Lung (tissue), 12 donors: ENCODE data around the gene THUMPD3. TPM values are rescaled to one million over a fixed set of nuclear protein-coding genes. Genes with fewer than 3 reads are reported as not detected.

Experiments
- ATAC-seq: fragments of 200-7000 bp; cut with Tn5 transposase; one replicate; pipeline ENCODE4 v1.9.1; 2020; ENCODE audit warnings: moderate number of reproducible peaks; ENCODE audit not compliant: insufficient read depth, low FRiP score
- DNase-seq, 3 donors: peaks; one replicate each; pipeline ENCODE4 v3.0.0-alpha.2; 2013 to 2017
- H3K27ac ChIP-seq, 2 donors: one replicate each; pipeline ENCODE4 v1.5.1; 2013; ENCODE audit warnings: mild to moderate bottlenecking in 2 of 2, moderate library complexity in 2 of 2, control low read depth in 1 of 2, inconsistent platforms in 1 of 2, low read depth in 1 of 2, low read length in 1 of 2
- H3K27me3 ChIP-seq, 3 donors: one replicate each; pipeline ENCODE4 v1.5.1; 2013; ENCODE audit warnings: low read length in 2 of 3; ENCODE audit not compliant: control insufficient read depth in 3 of 3, insufficient read depth in 3 of 3
- H3K36me3 ChIP-seq, 4 donors: one replicate each; pipeline ENCODE4 v1.5.1; 2013; ENCODE audit warnings: low read length in 4 of 4, mild to moderate bottlenecking in 1 of 4, moderate library complexity in 1 of 4; ENCODE audit not compliant: control insufficient read depth in 4 of 4, insufficient read depth in 4 of 4
- H3K4me1 ChIP-seq, 5 donors: one replicate each; pipeline ENCODE4 v1.5.1; 2013; ENCODE audit warnings: low read length in 5 of 5, mild to moderate bottlenecking in 2 of 5, moderate library complexity in 1 of 5; ENCODE audit not compliant: control insufficient read depth in 5 of 5, insufficient read depth in 5 of 5
- H3K4me3 ChIP-seq: one replicate; pipeline ENCODE4 v1.5.1; 2013; ENCODE audit warnings: mild to moderate bottlenecking, control low read depth, moderate library complexity
- H3K9ac ChIP-seq, 2 donors: one replicate each; pipeline ENCODE4 v1.5.1; 2013; ENCODE audit warnings: low read length in 2 of 2, control low read depth in 1 of 2; ENCODE audit not compliant: insufficient read depth in 1 of 2
- H3K9me3 ChIP-seq, 4 donors: one replicate each; pipeline ENCODE4 v1.5.1; 2013; ENCODE audit warnings: low read length in 3 of 4, mild to moderate bottlenecking in 1 of 4, moderate library complexity in 1 of 4; ENCODE audit not compliant: control insufficient read depth in 4 of 4, insufficient read depth in 3 of 4
- WGBS, 2 donors: extraction: QIAGEN DNeasy Blood & Tissue Kit; methylation state at CpG; one replicate each; pipeline ENCODE4 v1.1.7; 2013; 5-methylcytosine and 5-hydroxymethylcytosine counted together
- polyA plus RNA-seq, 2 donors: library from polyadenylated mRNA; stranded (reverse); fragments of 200-250 nt; gene quantifications; one replicate each; pipeline ENCODE4 v1.2.1, GENCODE V29; 2013
- total RNA-seq, 2 donors: library from RNA; depleted of rRNA in 1 of 2; stranded (reverse); fragments of >200 nt in 1 of 2; gene quantifications; one replicate each; pipeline ENCODE4 v1.2.1, GENCODE V29; 2014 to 2021
- TF ChIP-seq, protein P1 (sequence below): IDR thresholded peaks from 2 replicates; pipeline ENCODE4 v1.5.1; 2012; ENCODE audit warnings: mild to moderate bottlenecking; ENCODE audit errors: control extremely low read depth, extremely low read depth
- donor health status: control.
- donor health status: control.
- donor health status: Bipolar disorder and iron deficiency.
- donor health status: healthy.
- donor health status: DM: yes; HTN: yes; CAD: no.

THUMPD3 gene
- total and polyA plus RNA-seq, 4 donors, result 28.6 to 37.2 (median 31.8) TPM

DNA sequence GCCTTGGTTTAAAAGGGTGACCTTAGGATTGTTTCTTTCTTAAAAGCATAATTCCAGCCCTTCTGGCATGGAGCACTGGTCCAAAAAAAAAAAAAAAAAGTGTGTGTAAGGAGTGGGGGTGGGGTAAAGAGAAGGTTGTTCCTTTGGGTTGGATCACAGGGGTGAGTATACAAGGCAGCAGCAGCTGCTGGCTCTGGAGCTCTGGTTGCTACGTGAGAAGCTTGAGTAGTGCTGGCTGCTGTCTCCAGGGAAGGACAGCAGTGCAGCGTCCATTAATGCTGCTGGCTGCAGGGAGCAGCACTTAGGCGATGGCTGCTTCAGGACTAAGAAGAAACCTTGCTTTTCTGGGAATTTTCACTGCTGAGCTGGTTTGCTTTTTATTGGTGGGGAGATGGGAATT, 36.9 kb downstream of the THUMPD3 start:
- ATAC-seq (no peak), DNase-seq (peak; percentile 91 to 97 (median 97))
- no peaks in the 10 kb centered on the region for H3K9me3 ChIP-seq
- WGBS, 2 donors, result 1% methylated on average over 3 of the region's 3 CpGs
- H3K4me3 ChIP-seq, result no peak overlapping the region
- H3K36me3 ChIP-seq, result peaks cover 0 to 6% (median under 1%) of the 10 kb centered on the region in 4 donors
- peak overlapping the region; percentile 75 to 99 for H3K27ac ChIP-seq
- TF ChIP-seq, protein P1, sequence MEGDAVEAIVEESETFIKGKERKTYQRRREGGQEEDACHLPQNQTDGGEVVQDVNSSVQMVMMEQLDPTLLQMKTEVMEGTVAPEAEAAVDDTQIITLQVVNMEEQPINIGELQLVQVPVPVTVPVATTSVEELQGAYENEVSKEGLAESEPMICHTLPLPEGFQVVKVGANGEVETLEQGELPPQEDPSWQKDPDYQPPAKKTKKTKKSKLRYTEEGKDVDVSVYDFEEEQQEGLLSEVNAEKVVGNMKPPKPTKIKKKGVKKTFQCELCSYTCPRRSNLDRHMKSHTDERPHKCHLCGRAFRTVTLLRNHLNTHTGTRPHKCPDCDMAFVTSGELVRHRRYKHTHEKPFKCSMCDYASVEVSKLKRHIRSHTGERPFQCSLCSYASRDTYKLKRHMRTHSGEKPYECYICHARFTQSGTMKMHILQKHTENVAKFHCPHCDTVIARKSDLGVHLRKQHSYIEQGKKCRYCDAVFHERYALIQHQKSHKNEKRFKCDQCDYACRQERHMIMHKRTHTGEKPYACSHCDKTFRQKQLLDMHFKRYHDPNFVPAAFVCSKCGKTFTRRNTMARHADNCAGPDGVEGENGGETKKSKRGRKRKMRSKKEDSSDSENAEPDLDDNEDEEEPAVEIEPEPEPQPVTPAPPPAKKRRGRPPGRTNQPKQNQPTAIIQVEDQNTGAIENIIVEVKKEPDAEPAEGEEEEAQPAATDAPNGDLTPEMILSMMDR, result no peak
- H3K27me3 ChIP-seq, result no peaks in the 10 kb centered on the region
- H3K9ac ChIP-seq, result peak overlapping the region; percentile 94 to 98
- H3K4me1 ChIP-seq, result peaks cover 5 to 67% (median 34%) of the 10 kb centered on the region in 5 donors

DNA sequence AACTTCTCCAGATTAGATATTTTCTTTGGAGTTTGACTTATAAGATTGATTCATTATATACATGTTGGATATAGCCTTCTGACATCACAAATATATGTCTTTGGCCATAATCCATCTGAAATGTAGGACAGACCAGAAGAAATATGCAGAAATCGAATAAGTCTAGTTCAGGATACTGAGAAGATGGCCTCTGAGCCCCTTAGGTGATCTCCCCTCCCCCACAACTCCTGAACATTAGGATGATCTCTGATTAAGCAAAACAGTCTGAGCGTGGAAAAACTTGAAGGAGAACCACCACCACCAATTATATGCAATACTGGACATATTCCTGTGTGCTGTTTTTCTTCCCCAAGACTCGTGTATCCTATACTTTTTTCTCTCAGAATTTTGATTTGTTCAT, 37.8 kb downstream of the THUMPD3 start:
- no peak overlapping the region for H3K4me3 ChIP-seq
- H3K4me1 ChIP-seq, result peaks cover 4 to 67% (median 26%) of the 10 kb centered on the region in 5 donors
- no peaks in the 10 kb centered on the region for H3K27me3 ChIP-seq
- peak overlapping the region in 1 of 2 donors; percentile 83 for H3K9ac ChIP-seq
- TF ChIP-seq, protein P1, result no peak
- ATAC-seq (no peak), DNase-seq (peak in 2 of 3 donors; percentile 13 to 49)
- WGBS, 2 donors, result 33 to 37% methylated on average over 3 of the region's 3 CpGs
- no peaks in the 10 kb centered on the region for H3K9me3 ChIP-seq
- H3K27ac ChIP-seq, result peak overlapping the region in 1 of 2 donors; percentile 21
- H3K36me3 ChIP-seq, result peaks cover 0 to 6% (median 0%) of the 10 kb centered on the region in 4 donors

DNA sequence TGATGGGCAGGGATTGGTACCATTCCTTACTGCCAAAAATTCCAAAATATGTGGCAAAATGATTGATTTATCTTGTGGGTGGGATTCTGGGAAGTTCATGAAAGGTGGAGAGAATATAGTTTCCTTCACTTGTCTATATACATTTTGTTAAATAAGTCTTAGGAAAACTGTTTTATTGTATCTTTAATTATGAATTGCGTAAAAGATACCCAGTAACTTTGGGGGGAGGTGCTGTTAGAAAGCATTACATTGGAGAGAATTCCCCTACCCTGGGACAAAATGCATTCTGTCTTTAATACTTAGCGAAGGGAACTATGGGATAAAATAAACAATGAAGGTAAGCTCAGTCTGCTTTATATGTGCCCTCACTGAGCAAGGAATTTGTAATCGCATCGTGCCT, 39.1 kb downstream of the THUMPD3 start:
- Histone ChIP-seq H3K27me3 (no peaks in the 10 kb centered on the region), H3K36me3 (peaks cover 0 to 6% (median 0%) of the 10 kb centered on the region in 4 donors), H3K4me3 (no peak overlapping the region), H3K27ac (no peak overlapping the region), H3K9me3 (no peaks in the 10 kb centered on the region), H3K4me1 (peaks cover 4 to 67% (median 27%) of the 10 kb centered on the region in 5 donors), H3K9ac (peak overlapping the region in 1 of 2 donors; percentile 83)
- 51 to 65% methylated on average over 4 of the region's 4 CpGs for WGBS, 2 donors
- TF ChIP-seq, protein P1, result no peak
- ATAC-seq (no peak), DNase-seq (no peak)
